Omental fat pad (tissue), 4 donors: ENCODE data around the gene PPM1D. TPM values are rescaled to one million over a fixed set of nuclear protein-coding genes. Genes with fewer than 3 reads are reported as not detected.
"Not testable (repeated sequence)": the region's sequence is repeated elsewhere in the genome, so short reads cannot be mapped to it uniquely, and the experiment has no call there.

ENCODE experiments used
- ATAC-seq: fragments of 150-250 bp; one replicate; pipeline ENCODE4 v1.9.1; 2016; ENCODE audit warnings: mild to moderate bottlenecking, moderate library complexity; ENCODE audit not compliant: low FRiP score
- DNase-seq: peaks from one replicate; pipeline ENCODE4 v3.0.0-alpha.2; 2019; ENCODE audit warnings: low spot score
- CTCF ChIP-seq, 3 donors: fragments of 450-650 bp; IDR thresholded peaks; one replicate each; pipeline ENCODE4 v1.5.1; 2016 to 2017; ENCODE audit warnings: antibody characterized with exemption in 3 of 3, mild to moderate bottlenecking in 3 of 3, moderate library complexity in 2 of 3
- total RNA-seq, 4 donors: library from RNA; depleted of rRNA; stranded (reverse); fragments of >200 nt; gene quantifications; one replicate each; pipeline ENCODE4 v1.1.0, GENCODE V29; 2016

Gene PPM1D
- 10 to 100 TPM; 11.1 to 32.0 (median 13.3) TPM for total RNA-seq

DNA sequence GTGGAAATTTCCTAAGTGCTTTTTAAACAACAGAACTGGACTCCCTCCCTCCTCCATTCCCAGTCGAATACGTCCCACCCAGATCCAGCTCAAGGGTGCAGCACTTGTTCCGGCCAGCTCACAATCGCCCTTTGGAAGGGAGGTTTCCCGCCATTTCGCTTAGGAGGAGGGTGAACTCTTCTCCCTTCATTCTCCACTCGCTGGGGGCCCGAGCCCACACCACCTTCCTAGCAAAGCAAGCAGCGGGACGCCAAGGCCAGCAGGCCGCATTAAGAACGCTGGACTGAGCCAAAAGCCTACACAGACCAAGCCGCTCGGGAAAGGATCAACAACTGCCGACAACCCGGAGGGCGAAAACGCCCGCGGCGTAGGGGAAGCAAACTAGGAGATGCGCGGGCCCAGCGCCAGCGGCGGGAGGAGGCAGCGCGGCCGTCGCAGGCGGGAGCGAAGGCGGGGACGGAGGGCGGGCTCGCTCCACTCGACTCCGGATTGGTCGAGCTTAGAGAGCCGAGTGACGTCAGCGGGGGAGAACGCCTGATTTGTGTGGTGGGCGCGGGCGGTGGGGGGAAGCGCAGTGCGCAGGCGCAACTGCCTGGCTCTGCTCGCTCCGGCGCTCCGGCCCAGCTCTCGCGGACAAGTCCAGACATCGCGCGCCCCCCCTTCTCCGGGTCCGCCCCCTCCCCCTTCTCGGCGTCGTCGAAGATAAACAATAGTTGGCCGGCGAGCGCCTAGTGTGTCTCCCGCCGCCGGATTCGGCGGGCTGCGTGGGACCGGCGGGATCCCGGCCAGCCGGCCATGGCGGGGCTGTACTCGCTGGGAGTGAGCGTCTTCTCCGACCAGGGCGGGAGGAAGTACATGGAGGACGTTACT lies at the start of gene PPM1D:
Gene PPM1D (plus strand): TSS at position 574 of the 870 bp plus-strand sequence. CDS start 222 bp downstream, at position 796.
- peak; percentile 97 for ATAC-seq
- peak in 1 of 3 donors; percentile 4 for TF ChIP-seq CTCF (IDR thresholded peaks at IDR 0.05)
- peak; percentile 93 for DNase-seq

DNA sequence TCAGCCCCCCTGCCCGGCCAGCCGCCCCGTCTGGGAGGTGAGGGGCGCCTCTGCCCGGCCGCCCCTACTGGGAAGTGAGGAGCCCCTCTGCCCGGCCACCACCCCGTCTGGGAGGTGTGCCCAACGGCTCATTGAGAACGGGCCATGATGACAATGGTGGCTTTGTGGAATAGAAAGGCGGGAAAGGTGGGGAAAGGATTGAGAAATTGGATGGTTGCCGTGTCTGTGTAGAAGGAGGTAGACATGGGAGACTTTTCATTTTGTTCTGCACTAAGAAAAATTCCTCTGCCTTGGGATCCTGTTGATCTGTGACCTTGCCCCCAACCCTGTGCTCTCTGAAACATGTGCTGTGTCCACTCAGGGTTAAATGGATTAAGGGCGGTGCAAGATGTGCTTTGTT lies 47.7 kb upstream of the PPM1D start:
- not testable (repeated sequence) for ATAC-seq, DNase-seq

GRCh38 chr17:60554377-60554788 lies 45.6 kb upstream of the PPM1D start:
- no peak for TF ChIP-seq CTCF (IDR thresholded peaks at IDR 0.05)
- ATAC-seq (no peak), DNase-seq (no peak)

GRCh38 chr17:60555786-60556185 lies 44.2 kb upstream of the PPM1D start:
- DNase-seq (no peak), ATAC-seq (no peak)

GRCh38 chr17:60557805-60558204 lies 42.2 kb upstream of the PPM1D start:
- ATAC-seq (no peak), DNase-seq (no peak)
- TF ChIP-seq CTCF (IDR thresholded peaks at IDR 0.05), result no peak

More at GRCh38 chr17:60555786-60556185, 44.2 kb upstream of the PPM1D start:
- no peak for TF ChIP-seq CTCF (IDR thresholded peaks at IDR 0.05)

- DNase-seq (no peak), ATAC-seq (no peak)
- no peak for TF ChIP-seq CTCF (IDR thresholded peaks at IDR 0.05)
Observed at GRCh38 chr17:60559659-60559994, 40.4 kb upstream of the PPM1D start.

DNA sequence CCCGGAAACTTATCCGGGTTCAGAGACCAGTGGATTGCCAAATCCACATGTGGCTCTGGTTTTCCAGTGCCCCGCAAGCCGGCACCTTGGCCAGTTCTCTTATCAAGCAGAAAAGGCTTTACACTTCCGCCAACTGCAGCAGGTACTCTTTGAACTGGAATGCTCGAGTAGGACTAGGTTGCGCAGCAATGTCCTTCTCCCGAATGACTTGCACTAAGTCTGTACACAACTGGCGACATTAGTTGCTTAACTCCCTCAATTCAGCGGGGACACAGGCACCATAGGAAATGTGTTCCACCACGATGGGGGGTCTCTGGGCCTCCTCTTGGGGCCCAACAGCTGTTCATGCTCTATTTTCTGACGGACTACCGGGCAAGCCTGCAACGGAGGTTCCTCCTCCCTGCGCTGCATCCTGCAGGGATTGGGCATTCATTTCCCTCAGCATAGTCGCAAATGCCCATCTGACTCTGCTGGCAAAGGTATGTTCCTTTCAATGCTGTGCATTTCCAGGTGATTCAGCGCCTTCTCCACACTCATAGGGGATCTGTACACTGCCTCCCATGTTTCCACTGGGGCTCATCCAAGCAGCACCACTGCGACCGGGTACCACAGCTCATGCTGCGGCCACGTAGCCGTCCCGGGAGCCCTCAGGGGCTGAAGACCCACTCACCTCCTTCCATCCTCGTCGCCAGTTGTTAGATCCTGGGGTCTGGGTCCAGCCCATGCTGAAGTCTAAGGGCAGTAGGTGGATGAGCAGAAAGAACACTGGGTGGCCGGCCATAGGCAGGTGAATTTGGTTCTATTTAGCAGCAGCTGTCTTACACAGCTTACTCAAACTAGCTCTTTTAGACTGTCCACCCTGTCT lies 39.8 kb upstream of the PPM1D start:
- DNase-seq (no peak), ATAC-seq (no peak)
- TF ChIP-seq CTCF (IDR thresholded peaks at IDR 0.05), result no peak
